ENCODE measurements around the gene TRAPPC10. TPM values are rescaled to one million over a fixed set of nuclear protein-coding genes. Genes with fewer than 3 reads are reported as not detected.

Gene TRAPPC10
- total RNA-seq, 3 donors from 2014 or later (not counting 1 experiment from before 2014, with no cell fraction given) = 187 to 232 (median 213) TPM

DNA sequence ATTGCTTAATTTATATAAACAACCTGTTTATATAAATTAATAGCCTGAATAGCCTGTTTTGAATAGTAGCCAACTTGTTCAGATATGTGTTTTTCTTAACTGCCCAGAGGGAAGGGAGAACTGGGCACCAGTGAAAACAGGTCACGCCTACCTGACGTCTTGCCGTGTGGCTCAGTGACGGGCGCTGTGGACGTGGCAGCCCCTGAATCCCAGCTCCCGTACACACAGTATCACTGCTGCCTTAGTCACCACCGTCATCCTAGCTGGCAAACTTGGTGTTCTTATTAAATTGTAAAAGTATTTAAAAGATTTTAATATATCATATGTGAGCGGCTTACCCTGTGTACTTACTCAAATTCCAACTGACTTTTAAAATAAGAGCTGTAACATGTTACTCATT is 35.4 kb upstream of the TRAPPC10 start:
- TF ChIP-seq, protein P1, sequence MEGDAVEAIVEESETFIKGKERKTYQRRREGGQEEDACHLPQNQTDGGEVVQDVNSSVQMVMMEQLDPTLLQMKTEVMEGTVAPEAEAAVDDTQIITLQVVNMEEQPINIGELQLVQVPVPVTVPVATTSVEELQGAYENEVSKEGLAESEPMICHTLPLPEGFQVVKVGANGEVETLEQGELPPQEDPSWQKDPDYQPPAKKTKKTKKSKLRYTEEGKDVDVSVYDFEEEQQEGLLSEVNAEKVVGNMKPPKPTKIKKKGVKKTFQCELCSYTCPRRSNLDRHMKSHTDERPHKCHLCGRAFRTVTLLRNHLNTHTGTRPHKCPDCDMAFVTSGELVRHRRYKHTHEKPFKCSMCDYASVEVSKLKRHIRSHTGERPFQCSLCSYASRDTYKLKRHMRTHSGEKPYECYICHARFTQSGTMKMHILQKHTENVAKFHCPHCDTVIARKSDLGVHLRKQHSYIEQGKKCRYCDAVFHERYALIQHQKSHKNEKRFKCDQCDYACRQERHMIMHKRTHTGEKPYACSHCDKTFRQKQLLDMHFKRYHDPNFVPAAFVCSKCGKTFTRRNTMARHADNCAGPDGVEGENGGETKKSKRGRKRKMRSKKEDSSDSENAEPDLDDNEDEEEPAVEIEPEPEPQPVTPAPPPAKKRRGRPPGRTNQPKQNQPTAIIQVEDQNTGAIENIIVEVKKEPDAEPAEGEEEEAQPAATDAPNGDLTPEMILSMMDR (IDR thresholded peaks at IDR 0.05) = no peak
- Mint-ChIP-seq H3K4me1 (peaks cover 25 to 27% of the 10 kb centered on the region in 2 donors), H3K36me3 (no peaks in the 10 kb centered on the region), H3K9me3 (no peaks in the 10 kb centered on the region), H3K27ac (peak overlapping the region; percentile 84 to 88), H3K27me3 (ENCODE audit: low read depth in 2 of 2) (no peaks in the 10 kb centered on the region), H3K4me3 (no peak overlapping the region)
- intact Hi-C loops (cut with micrococcal nuclease) = no loop called here
- Histone ChIP-seq H3K27me3 (ENCODE audit: control insufficient read depth, insufficient read depth, low read length) (no peaks in the 10 kb centered on the region), H3K4me3 (ENCODE audit: low read length) (no peak overlapping the region), H3K9me3 (ENCODE audit: control insufficient read depth, insufficient read depth, low read length) (no peaks in the 10 kb centered on the region), H3K4me1 (ENCODE audit: control insufficient read depth, insufficient read depth, low read length) (peaks cover 12% of the 10 kb centered on the region), H3K27ac (ENCODE audit: low read length) (no peak overlapping the region), H3K36me3 (ENCODE audit: control insufficient read depth, insufficient read depth, low read length) (peaks cover 13% of the 10 kb centered on the region)
- ATAC-seq = no peak
- 95% methylated on average over 7 of the region's 9 CpGs for WGBS (ENCODE audit: insufficient coverage)
- DNase-seq = no peak

DNA sequence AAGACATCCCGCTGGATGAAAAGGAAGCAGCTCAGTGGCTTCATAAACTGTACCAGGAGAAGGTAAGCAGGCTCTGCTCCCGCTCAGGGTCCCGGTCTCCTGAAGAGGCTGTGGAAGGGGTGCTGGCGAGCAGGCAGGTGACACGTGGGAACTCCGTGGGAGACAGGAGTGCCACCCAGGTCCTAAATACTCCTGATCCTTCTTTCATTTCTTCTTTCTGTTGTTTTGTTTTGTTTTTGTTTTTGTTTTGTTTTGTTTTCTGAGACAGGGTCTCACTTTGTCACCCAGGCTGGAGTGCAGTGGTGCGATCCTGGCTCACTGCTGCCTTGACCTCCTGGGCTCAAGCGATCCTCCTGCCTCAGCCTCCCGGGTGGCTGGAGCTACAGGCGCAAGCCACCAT is 34.0 kb upstream of the TRAPPC10 start:
- H3K4me3 Mint-ChIP-seq = no peak overlapping the region
- Histone ChIP-seq H3K27me3 (ENCODE audit: control insufficient read depth, insufficient read depth, low read length) (no peaks in the 10 kb centered on the region), H3K4me3 (ENCODE audit: low read length) (no peak overlapping the region), H3K4me1 (ENCODE audit: control insufficient read depth, insufficient read depth, low read length) (peaks cover 12% of the 10 kb centered on the region), H3K27ac (ENCODE audit: low read length) (peak overlapping the region; percentile 33), H3K36me3 (ENCODE audit: control insufficient read depth, insufficient read depth, low read length) (peaks cover 8% of the 10 kb centered on the region), H3K9me3 (ENCODE audit: control insufficient read depth, insufficient read depth, low read length) (no peaks in the 10 kb centered on the region)
- no peaks in the 10 kb centered on the region for H3K9me3 Mint-ChIP-seq
- no peak for ATAC-seq
- DNase-seq = no peak
- no peaks in the 10 kb centered on the region for H3K36me3 Mint-ChIP-seq
- H3K4me1 Mint-ChIP-seq = peaks cover 25 to 27% of the 10 kb centered on the region in 2 donors
- TF ChIP-seq, protein P1 (IDR thresholded peaks at IDR 0.05) = no peak
- intact Hi-C loops (cut with micrococcal nuclease) = no loop called here
- peak overlapping the region; percentile 84 to 88 for H3K27ac Mint-ChIP-seq
- no peaks in the 10 kb centered on the region for H3K27me3 Mint-ChIP-seq (ENCODE audit: low read depth in 2 of 2)
- WGBS (ENCODE audit: insufficient coverage) = 97% methylated on average over 9 of the region's 10 CpGs

DNA sequence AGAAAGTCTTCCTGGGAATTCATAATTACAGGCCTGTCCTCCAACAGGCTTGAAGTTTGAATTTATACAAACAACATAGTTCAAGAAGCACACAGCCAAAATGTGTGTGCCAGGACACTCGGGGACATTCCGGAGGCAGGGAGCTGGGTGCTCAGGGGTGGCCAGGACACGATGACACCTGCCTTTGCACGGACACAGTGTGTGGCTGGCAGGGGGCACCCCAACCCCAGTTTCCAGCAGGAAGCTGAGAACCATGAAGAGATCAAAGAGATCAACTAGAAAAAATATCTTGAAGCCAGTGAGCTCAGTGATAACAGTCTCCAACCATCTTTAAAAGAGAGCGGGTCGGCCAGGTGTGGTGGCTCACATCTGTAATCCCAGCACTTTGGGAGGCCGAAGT is 32.5 kb upstream of the TRAPPC10 start:
- TF ChIP-seq, protein P1 (IDR thresholded peaks at IDR 0.05) = no peak
- Histone ChIP-seq H3K9me3 (ENCODE audit: control insufficient read depth, insufficient read depth, low read length) (no peaks in the 10 kb centered on the region), H3K4me1 (ENCODE audit: control insufficient read depth, insufficient read depth, low read length) (peaks cover 12% of the 10 kb centered on the region), H3K36me3 (ENCODE audit: control insufficient read depth, insufficient read depth, low read length) (peaks cover 8% of the 10 kb centered on the region), H3K4me3 (ENCODE audit: low read length) (no peak overlapping the region), H3K27me3 (ENCODE audit: control insufficient read depth, insufficient read depth, low read length) (no peaks in the 10 kb centered on the region), H3K27ac (ENCODE audit: low read length) (no peak overlapping the region)
- H3K4me3 Mint-ChIP-seq = no peak overlapping the region
- DNase-seq (peak in 1 of 2 donors; percentile 26), ATAC-seq (no peak)
- H3K27ac Mint-ChIP-seq = no peak overlapping the region
- WGBS (ENCODE audit: insufficient coverage) = 95% methylated on average over 7 of the region's 7 CpGs
- intact Hi-C loops (cut with micrococcal nuclease) = no loop called here
- no peaks in the 10 kb centered on the region for H3K36me3 Mint-ChIP-seq
- H3K4me1 Mint-ChIP-seq = peaks cover 25 to 27% of the 10 kb centered on the region in 2 donors
- no peaks in the 10 kb centered on the region for H3K27me3 Mint-ChIP-seq (ENCODE audit: low read depth in 2 of 2)
- no peaks in the 10 kb centered on the region for H3K9me3 Mint-ChIP-seq

DNA sequence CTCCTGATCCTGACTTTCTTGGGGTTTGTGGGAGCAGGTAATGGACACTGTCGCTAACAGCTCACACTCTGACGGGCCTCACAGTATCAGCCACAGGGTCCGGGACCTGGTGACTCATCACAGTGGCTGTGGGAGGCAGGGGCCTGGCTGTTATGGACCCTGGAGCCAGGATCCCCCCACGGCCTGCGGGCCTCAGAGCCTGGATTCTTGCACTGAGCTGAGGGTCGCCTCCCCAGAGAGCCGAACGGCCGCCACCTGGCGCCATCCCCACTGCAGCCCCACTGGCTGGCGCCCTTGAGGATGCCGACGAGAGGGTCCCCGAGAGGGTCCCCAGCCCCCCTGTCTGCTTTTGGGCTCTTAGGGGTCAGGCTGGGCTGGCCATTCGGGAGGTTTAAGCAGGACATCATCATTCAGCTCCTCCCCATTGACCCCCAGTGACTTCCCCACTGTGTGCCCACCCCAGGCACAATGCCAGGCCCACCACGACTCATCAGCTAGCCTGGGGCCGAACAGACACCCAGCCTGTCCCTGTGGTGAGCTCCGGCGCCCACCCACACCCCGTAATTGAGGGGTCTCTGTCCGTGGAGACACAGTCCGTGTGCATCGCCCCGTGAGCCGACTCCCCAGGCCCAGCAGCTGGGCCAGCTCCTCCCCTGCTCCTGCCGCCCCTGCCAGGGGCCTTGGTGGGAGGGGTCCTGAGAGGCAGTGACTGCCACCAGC is 30.8 kb upstream of the TRAPPC10 start:
- no peak overlapping the region for H3K4me3 Mint-ChIP-seq
- H3K4me1 Mint-ChIP-seq = peaks cover 21 to 28% of the 10 kb centered on the region in 2 donors
- no peak overlapping the region for H3K4me3 ChIP-seq (ENCODE audit: low read length)
- no peak overlapping the region for H3K27ac ChIP-seq (ENCODE audit: low read length)
- no peaks in the 10 kb centered on the region for H3K9me3 Mint-ChIP-seq
- peaks cover 8% of the 10 kb centered on the region for H3K36me3 ChIP-seq (ENCODE audit: control insufficient read depth, insufficient read depth, low read length)
- peaks cover 5% of the 10 kb centered on the region for H3K4me1 ChIP-seq (ENCODE audit: control insufficient read depth, insufficient read depth, low read length)
- TF ChIP-seq, protein P1 (IDR thresholded peaks at IDR 0.05) = no peak
- intact Hi-C loops (cut with micrococcal nuclease) = no loop called here
- DNase-seq (no peak), ATAC-seq (no peak)
- no peak overlapping the region for H3K27ac Mint-ChIP-seq
- 95% methylated on average over 26 of the region's 26 CpGs for WGBS (ENCODE audit: insufficient coverage)
- no peaks in the 10 kb centered on the region for H3K27me3 ChIP-seq (ENCODE audit: control insufficient read depth, insufficient read depth, low read length)
- H3K36me3 Mint-ChIP-seq = no peaks in the 10 kb centered on the region
- no peaks in the 10 kb centered on the region for H3K9me3 ChIP-seq (ENCODE audit: control insufficient read depth, insufficient read depth, low read length)
- H3K27me3 Mint-ChIP-seq (ENCODE audit: low read depth in 2 of 2) = no peaks in the 10 kb centered on the region
